Ovary (tissue), 1 donor: ENCODE results near the gene ZNF398.
A peak's percentile ranks its signal among the peaks of the same experiment; 100 is the strongest.

ENCODE experiments used
- EP300 ChIP-seq: sonication (generic); formaldehyde crosslinking; IDR thresholded peaks from one replicate; pipeline ENCODE4 v1.6.1; 2017; ENCODE audit warnings: antibody characterized with exemption
- POLR2A ChIP-seq: fragments of 450-650 bp; IDR thresholded peaks from one replicate; pipeline ENCODE4 v1.6.1; 2017; ENCODE audit warnings: antibody characterized with exemption, mild to moderate bottlenecking, moderate library complexity

- TF ChIP-seq POLR2A (peak; percentile 89), EP300 (no peak)
Observed at GRCh38 chr7:149125863-149126661, 21.2 kb upstream of the ZNF398 start, which contains the start of gene ZNF425.
